ENCODE data around the gene SPINT3. TPM values are rescaled to one million over a fixed set of nuclear protein-coding genes. Genes with fewer than 3 reads are reported as not detected.

Gene SPINT3
- polyA plus RNA-seq, 2 of the 4 experiments (the other 2 are of a cell fraction): not detected

GRCh38 chr20:45548410-45548809 is 33.0 kb upstream of the SPINT3 start:
- Histone ChIP-seq H3K27ac (no peak overlapping the region), H3K9me3 (no peaks in the 10 kb centered on the region), H3K4me3 (no peak overlapping the region), H3K4me1 (no peaks in the 10 kb centered on the region), H3K4me2 (no peak overlapping the region)
- FAIRE-seq (no peak), ATAC-seq (no peak), DNase-seq (ENCODE audit: low read depth in 1 of 2, low spot score in 1 of 2) (no peak)
- ChIA-PET CTCF (interaction anchor here (1.1 to 2.2 kb wide), 3 partner anchors 68 to 223 kb away, joined by 4 to 15 read pairs (median 5); no protein-coding TSS in a partner anchor), POLR2A (no interaction called here)
- 47% methylated on average over 7 of the region's 7 CpGs for WGBS (ENCODE audit: missing lambda C conversion rate)
- TF ChIP-seq KDM5A (IDR thresholded peaks at IDR 0.05): no peak
- TF ChIP-seq USF2 (IDR thresholded peaks at IDR 0.05): no peak
- no peak for TF ChIP-seq ZSCAN20 (CRISPR knock-in tag; IDR thresholded peaks at IDR 0.05)
- no peak for TF ChIP-seq HDAC2 (IDR thresholded peaks at IDR 0.05)
- no peak for TF ChIP-seq ESRRA (IDR thresholded peaks at IDR 0.05; ENCODE audit: borderline replicate concordance, low read length)
- TF ChIP-seq TP53 (CRISPR knock-in tag; IDR thresholded peaks at IDR 0.05): no peak
- TF ChIP-seq BHLHE40 (IDR thresholded peaks at IDR 0.05; ENCODE audit: low read depth, low read length): no peak
- TF ChIP-seq NPAS2 (CRISPR knock-in tag; IDR thresholded peaks at IDR 0.05; ENCODE audit: borderline replicate concordance): no peak
- TF ChIP-seq GATA3 (IDR thresholded peaks at IDR 0.05; ENCODE audit: borderline replicate concordance): no peak
- TF ChIP-seq HOXB5 (CRISPR knock-in tag; IDR thresholded peaks at IDR 0.05): no peak

GRCh38 chr20:45547206-45547770 is 31.9 kb upstream of the SPINT3 start, which contains the start of gene EPPIN:
Gene EPPIN (minus strand): TSS chr20:45547401. CDS start chr20:45547357, 44 bp downstream.
- WGBS (ENCODE audit: missing lambda C conversion rate): 35% methylated on average over 6 of the region's 6 CpGs
- no peak for DNase-seq (ENCODE audit: low read depth in 1 of 2, low spot score in 1 of 2)
- H3K4me1 ChIP-seq: no peaks in the 10 kb centered on the region
- ATAC-seq: no peak
- H3K4me2 ChIP-seq: no peak within 1 kb of the TSS
- no peak within 1 kb of the TSS for H3K4me3 ChIP-seq
- ChIA-PET POLR2A (no interaction called here), CTCF (interaction anchor here (0.6 to 2.2 kb wide), 5 partner anchors 69 to 226 kb away, joined by 4 to 15 read pairs (median 4); no protein-coding TSS in a partner anchor)
- FAIRE-seq: no peak
- no peak within 1 kb of the TSS for H3K27ac ChIP-seq
- TF ChIP-seq JUNB (IDR thresholded peaks at IDR 0.05): no peak
- no peak for TF ChIP-seq HEYL (CRISPR knock-in tag; IDR thresholded peaks at IDR 0.05)
- no peak for TF ChIP-seq MAZ (IDR thresholded peaks at IDR 0.05; ENCODE audit: borderline replicate concordance, low read depth, low read length)
- no peak for TF ChIP-seq CTCF (IDR thresholded peaks at IDR 0.05)
- TF ChIP-seq MAFK (IDR thresholded peaks at IDR 0.05; ENCODE audit: partially characterized antibody): no peak
- no peak for TF ChIP-seq KDM5A (IDR thresholded peaks at IDR 0.05)
- no peak for TF ChIP-seq ZNF302 (CRISPR knock-in tag; IDR thresholded peaks at IDR 0.05)
- no peak for TF ChIP-seq HOXB5 (CRISPR knock-in tag; IDR thresholded peaks at IDR 0.05)
- no peak for TF ChIP-seq EHMT2 (IDR thresholded peaks at IDR 0.05; ENCODE audit: low read depth)
- TF ChIP-seq ZC3H11A (IDR thresholded peaks at IDR 0.05): no peak
- no peak for TF ChIP-seq ESRRA (IDR thresholded peaks at IDR 0.05; ENCODE audit: borderline replicate concordance, low read length)
- TF ChIP-seq MAX (IDR thresholded peaks at IDR 0.05): no peak
- TF ChIP-seq CBX8 (IDR thresholded peaks at IDR 0.05): no peak
- no peak for TF ChIP-seq BCL3 (IDR thresholded peaks at IDR 0.05)
- no peak for TF ChIP-seq CBX2 (IDR thresholded peaks at IDR 0.05; ENCODE audit: borderline replicate concordance, low read depth)
- no peaks in the 10 kb centered on the region for H3K9me3 ChIP-seq

All from A549 (cell line).